NCI-H226 (cell line): ENCODE measurements around the gene REXO4.
"Not testable (repeated sequence)": the region's sequence is repeated elsewhere in the genome, so short reads cannot be mapped to it uniquely, and the experiment has no call there.

Experiments
- DNase-seq: peaks from one replicate; pipeline ENCODE4 v3.0.0-alpha.2; 2015

The REXO4 gene

GRCh38 chr9:133419005-133419404 is 1.2 kb upstream of the REXO4 start:
- no peak for DNase-seq

- no peak for DNase-seq
These were observed 2.6 kb downstream of the REXO4 start for GRCh38 chr9:133415170-133415569.

GRCh38 chr9:133408042-133408441 is 9.8 kb downstream of the REXO4 start:
- no peak for DNase-seq

- peak; percentile 21 for DNase-seq
These were observed 11.1 kb downstream of the REXO4 start for GRCh38 chr9:133406480-133407307.

- DNase-seq: peak; percentile 16
These were observed 12.0 kb downstream of the REXO4 start for GRCh38 chr9:133405508-133406438.

- no peak for DNase-seq
These were observed 13.3 kb downstream of the REXO4 start for GRCh38 chr9:133404454-133405002.

- no peak for DNase-seq
These were observed 13.9 kb downstream of the REXO4 start for GRCh38 chr9:133403766-133404453.

- DNase-seq: no peak
These were observed 15.1 kb downstream of the REXO4 start for GRCh38 chr9:133402689-133403088.

- no peak for DNase-seq
These were observed 16.2 kb downstream of the REXO4 start for GRCh38 chr9:133401588-133401987.

GRCh38 chr9:133400292-133400691 is 17.5 kb downstream of the REXO4 start:
- no peak for DNase-seq

- DNase-seq: no peak
These were observed 19.9 kb downstream of the REXO4 start for GRCh38 chr9:133397895-133398294.

- no peak for DNase-seq
These were observed 20.4 kb downstream of the REXO4 start for GRCh38 chr9:133397370-133397769.

GRCh38 chr9:133396952-133397351 is 20.9 kb downstream of the REXO4 start:
- DNase-seq: no peak

GRCh38 chr9:133394687-133395271 is 23.0 kb downstream of the REXO4 start:
- DNase-seq: no peak

GRCh38 chr9:133393399-133393798 is 24.4 kb downstream of the REXO4 start:
- DNase-seq: no peak

GRCh38 chr9:133392308-133392707 is 25.5 kb downstream of the REXO4 start:
- DNase-seq: not testable (repeated sequence)

- not testable (repeated sequence) for DNase-seq
These were observed 26.4 kb downstream of the REXO4 start for GRCh38 chr9:133391449-133391848.

- DNase-seq: no peak
These were observed 27.1 kb downstream of the REXO4 start for GRCh38 chr9:133390713-133391112.

GRCh38 chr9:133389562-133389961 is 28.2 kb downstream of the REXO4 start:
- DNase-seq: no peak

GRCh38 chr9:133389025-133389557 is 28.7 kb downstream of the REXO4 start:
- no peak for DNase-seq

GRCh38 chr9:133387680-133388079 is 30.1 kb downstream of the REXO4 start:
- DNase-seq: no peak

- DNase-seq: no peak
These were observed 31.5 kb downstream of the REXO4 start for GRCh38 chr9:133386338-133386737.
